ENCODE measurements around the gene SHD.

The SHD gene

DNA sequence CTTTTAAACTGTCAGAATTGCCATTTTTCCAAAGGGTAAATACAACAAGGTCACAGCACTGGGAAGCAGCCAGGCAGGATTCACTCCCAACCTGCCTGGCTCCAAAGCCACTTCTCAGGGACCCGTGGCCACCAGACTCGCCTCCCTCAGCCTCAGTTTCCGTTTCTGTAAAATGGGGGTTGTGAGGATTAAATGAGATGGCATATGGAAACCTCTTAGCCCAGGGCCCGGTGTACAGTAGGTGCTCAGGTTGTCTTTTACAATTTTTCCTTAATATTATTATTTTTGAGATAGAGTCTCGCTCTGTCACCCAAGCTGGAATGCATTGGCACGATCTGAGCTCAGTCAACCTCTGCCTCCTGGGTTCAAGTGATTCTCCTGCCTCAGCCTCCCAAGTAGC, 22.0 kb upstream of the SHD start:
- TF ChIP-seq, protein P1, sequence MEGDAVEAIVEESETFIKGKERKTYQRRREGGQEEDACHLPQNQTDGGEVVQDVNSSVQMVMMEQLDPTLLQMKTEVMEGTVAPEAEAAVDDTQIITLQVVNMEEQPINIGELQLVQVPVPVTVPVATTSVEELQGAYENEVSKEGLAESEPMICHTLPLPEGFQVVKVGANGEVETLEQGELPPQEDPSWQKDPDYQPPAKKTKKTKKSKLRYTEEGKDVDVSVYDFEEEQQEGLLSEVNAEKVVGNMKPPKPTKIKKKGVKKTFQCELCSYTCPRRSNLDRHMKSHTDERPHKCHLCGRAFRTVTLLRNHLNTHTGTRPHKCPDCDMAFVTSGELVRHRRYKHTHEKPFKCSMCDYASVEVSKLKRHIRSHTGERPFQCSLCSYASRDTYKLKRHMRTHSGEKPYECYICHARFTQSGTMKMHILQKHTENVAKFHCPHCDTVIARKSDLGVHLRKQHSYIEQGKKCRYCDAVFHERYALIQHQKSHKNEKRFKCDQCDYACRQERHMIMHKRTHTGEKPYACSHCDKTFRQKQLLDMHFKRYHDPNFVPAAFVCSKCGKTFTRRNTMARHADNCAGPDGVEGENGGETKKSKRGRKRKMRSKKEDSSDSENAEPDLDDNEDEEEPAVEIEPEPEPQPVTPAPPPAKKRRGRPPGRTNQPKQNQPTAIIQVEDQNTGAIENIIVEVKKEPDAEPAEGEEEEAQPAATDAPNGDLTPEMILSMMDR (IDR thresholded peaks at IDR 0.05; ENCODE audit: control extremely low read depth, extremely low read depth, low read depth, missing control alignments) = no peak
- CTCF ChIA-PET = interaction anchor here (0.8 to 3.5 kb wide), 3 partner anchors 10 to 144 kb away, joined by 3 to 28 read pairs (median 6); partner anchors contain the start of gene SH3GL1
- no peak for DNase-seq (ENCODE audit: extremely low spot score)
- POLR2A ChIA-PET = interaction anchor here (0.5 to 1.0 kb wide), 3 partner anchors 16 to 125 kb away, joined by 3 to 4 read pairs (median 3); no protein-coding TSS in a partner anchor

DNA sequence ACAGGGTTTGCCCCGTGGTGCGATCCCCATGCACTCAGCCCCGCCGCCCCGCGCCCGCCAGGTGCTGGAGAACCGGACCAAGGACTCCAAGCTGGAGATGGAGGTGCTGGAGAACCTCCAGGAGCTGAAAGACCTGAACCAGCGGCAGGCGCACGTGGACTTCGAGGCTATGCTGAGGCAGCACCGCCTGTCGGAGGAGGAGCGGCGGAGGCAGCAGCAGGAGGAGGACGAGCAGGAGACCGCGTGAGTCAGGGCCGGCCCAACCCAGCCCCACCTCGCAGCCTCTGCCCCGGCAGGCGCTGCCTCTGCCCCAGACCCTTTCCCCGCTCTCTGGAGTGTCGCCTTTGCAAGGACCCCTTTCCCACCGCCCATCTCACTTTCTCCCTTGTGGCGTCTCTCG, 20.9 kb upstream of the SHD start:
- CTCF ChIA-PET = interaction anchor here (3.5 kb wide), 1 partner anchor 9 kb away, joined by 28 read pairs; no protein-coding TSS in a partner anchor
- TF ChIP-seq, protein P1 (IDR thresholded peaks at IDR 0.05; ENCODE audit: control extremely low read depth, extremely low read depth, low read depth, missing control alignments) = no peak
- POLR2A ChIA-PET = no interaction called here

DNA sequence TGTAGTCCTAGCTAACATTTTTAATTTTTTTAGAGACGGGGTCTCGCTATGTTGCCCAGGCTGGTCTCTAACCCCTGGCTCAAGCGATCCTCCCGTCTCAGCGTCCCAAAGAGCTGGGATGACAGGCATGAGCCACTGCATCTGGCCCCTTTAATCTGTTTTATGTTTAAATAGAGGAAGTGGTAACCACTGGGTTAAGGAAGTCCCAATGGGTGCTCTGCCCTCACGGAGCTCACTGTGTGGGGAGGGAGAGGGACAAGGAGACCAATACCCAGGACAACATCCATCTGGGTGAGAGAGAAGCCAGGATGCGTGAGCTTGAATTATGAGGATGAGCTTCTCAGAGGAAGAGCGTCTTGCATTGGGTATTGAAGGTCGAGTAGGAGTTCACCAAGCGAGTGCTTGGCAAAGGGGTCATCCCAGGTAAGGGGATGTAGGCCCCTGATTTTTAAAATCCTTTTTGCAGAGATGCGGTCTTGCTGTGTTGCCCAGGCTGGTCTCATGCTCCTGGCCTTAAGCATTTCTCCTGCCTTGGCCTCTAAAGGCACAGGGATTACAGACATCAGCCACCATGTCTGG, 18.4 kb upstream of the SHD start:
- CTCF ChIA-PET = interaction anchor here (1.4 to 1.5 kb wide), 2 partner anchors 14 to 92 kb away, joined by 4 read pairs; partner anchors contain the start of gene YJU2
- POLR2A ChIA-PET = interaction anchor here (0.6 kb wide), 1 partner anchor 25 kb away, joined by 3 read pairs; no protein-coding TSS in a partner anchor
- no peak for DNase-seq (ENCODE audit: extremely low spot score)
- TF ChIP-seq, protein P1 (IDR thresholded peaks at IDR 0.05; ENCODE audit: control extremely low read depth, extremely low read depth, low read depth, missing control alignments) = no peak

More for the DNA sequence above, 20.9 kb upstream of the SHD start:
- no peak for DNase-seq (ENCODE audit: extremely low spot score)

DNA sequence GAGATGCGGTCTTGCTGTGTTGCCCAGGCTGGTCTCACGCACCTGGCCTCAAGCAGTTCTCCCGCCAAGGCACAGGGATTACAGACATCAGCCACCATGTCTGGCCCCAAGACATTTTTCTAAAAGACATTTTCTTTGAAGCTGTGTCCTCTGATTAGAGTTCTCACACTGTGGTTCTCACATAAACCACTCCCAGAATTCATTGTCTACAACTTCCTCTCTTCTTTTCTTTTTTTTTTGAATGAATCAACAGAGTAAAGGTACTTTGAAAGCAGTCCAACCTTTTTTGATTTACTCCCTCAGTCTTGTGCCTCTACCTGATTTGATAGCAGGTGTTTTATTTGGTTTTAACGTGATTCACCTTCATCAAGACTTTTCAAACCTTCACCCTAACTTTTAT, 14.3 kb upstream of the SHD start:
- no peak for DNase-seq (ENCODE audit: extremely low spot score)
- ChIA-PET POLR2A (no interaction called here), CTCF (interaction anchor here (3.1 kb wide), 1 partner anchor 260 kb away, joined by 11 read pairs; no protein-coding TSS in a partner anchor)
- TF ChIP-seq, protein P1 (IDR thresholded peaks at IDR 0.05; ENCODE audit: control extremely low read depth, extremely low read depth, low read depth, missing control alignments) = no peak

DNA sequence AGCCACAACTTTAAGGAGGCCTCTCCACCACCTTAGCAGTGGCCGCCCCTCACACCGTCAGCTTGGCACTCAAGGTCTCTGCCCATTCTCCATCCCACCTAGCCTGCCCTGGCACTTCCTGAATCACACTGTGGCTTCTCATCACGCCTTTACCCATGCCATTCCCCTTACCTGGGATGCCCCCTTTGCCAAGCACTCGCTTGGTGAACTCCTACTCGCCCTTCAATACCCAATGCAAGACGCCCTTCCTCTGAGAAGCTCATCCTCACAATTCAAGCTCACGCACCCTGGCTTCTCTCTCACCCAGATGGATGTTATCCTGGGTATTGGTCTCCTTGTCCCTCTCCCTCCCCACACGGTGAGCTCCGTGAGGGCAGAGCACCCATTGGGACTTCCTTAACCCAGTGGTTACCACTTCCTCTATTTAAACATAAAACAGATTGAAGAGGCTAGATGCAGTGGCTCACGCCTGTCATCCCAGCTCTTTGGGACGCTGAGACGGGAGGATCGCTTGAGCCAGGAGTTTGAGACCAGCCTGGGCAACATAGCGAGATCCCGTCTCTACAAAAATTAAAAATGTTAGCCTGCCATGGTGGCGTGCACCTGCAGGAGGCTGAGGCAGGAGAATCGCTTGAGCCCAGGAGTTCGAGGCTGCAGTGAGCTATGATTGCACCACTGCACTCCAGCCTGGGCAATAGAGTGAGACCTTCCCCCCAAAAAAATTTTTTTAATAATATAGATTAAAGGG, 12.6 kb upstream of the SHD start:
- CTCF ChIA-PET = interaction anchor here (0.6 to 5.2 kb wide), 47 partner anchors 9 to 370 kb away, joined by 3 to 58 read pairs (median 6); partner anchors contain the start of genes CHAF1A, EBI3, MPND and PLIN5
- TF ChIP-seq, protein P1 (IDR thresholded peaks at IDR 0.05; ENCODE audit: control extremely low read depth, extremely low read depth, low read depth, missing control alignments) = no peak

DNA sequence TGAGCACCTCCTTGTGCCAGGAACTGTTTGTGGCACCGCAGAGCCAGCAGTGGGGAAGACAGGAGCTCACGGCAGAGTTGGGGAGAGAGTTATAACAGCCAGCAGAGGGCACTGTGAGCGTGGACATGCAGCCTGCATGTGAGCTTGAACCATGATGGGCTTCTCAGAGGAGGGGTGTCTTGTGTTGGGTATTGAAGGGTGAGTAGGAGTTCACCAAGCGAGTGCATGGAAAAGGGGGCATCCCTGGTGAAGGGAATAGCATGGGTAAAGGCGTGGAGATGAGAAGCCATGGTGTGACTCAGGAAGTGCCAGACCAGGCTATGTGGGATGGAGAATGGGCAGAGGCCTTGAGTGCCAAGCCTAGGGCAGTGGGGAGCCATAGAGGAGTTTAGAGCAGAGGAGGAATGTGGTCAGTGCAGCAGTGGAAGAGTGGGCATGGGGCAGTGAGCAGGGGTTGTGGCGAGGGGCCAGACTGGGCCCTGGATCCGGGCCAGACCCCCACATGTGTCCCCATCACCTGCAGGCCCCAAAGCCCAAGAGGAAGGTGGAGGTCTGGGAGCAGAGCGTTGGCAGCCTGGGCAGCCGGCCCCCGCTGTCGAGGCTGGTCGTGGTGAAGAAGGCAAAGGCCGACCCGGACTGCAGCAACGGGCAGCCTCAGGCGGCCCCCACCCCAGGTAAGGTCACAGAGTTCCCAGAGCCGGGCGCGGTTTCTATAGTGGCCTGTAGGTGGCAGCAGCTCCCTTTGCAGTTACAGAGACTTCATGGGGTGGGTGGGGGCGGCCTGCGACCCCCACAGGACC, 11.8 kb upstream of the SHD start:
- ChIA-PET POLR2A (interaction anchor here (0.6 kb wide), 2 partner anchors 109 to 132 kb away, joined by 3 to 5 read pairs; no protein-coding TSS in a partner anchor), CTCF (interaction anchor here (0.6 to 5.2 kb wide), 52 partner anchors 10 to 280 kb away, joined by 3 to 58 read pairs (median 5); partner anchors contain the start of genes CHAF1A, EBI3, MPND and PLIN5)
- TF ChIP-seq, protein P1 (IDR thresholded peaks at IDR 0.05; ENCODE audit: control extremely low read depth, extremely low read depth, low read depth, missing control alignments) = peak; percentile 75
- DNase-seq (ENCODE audit: extremely low spot score) = peak; percentile 78

More for the DNA sequence above, 12.6 kb upstream of the SHD start:
- DNase-seq (ENCODE audit: extremely low spot score) = no peak
- POLR2A ChIA-PET = no interaction called here

Measured in GM10248 (cell line).